Measurements from ENCODE around the gene NPFFR1.

GRCh38 chr10:70223728-70224127, 60.1 kb downstream of the NPFFR1 start:
- TF ChIP-seq POLR2A (IDR thresholded peaks at IDR 0.05; ENCODE audit: low read depth) = no peak
- TF ChIP-seq, protein P1, sequence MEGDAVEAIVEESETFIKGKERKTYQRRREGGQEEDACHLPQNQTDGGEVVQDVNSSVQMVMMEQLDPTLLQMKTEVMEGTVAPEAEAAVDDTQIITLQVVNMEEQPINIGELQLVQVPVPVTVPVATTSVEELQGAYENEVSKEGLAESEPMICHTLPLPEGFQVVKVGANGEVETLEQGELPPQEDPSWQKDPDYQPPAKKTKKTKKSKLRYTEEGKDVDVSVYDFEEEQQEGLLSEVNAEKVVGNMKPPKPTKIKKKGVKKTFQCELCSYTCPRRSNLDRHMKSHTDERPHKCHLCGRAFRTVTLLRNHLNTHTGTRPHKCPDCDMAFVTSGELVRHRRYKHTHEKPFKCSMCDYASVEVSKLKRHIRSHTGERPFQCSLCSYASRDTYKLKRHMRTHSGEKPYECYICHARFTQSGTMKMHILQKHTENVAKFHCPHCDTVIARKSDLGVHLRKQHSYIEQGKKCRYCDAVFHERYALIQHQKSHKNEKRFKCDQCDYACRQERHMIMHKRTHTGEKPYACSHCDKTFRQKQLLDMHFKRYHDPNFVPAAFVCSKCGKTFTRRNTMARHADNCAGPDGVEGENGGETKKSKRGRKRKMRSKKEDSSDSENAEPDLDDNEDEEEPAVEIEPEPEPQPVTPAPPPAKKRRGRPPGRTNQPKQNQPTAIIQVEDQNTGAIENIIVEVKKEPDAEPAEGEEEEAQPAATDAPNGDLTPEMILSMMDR (IDR thresholded peaks at IDR 0.05) = no peak
- no peak for TF ChIP-seq POLR2AphosphoS5 (IDR thresholded peaks at IDR 0.05)

Measured in esophagus muscularis mucosa (tissue), 3 donors.